Thyroid gland (tissue), 4 donors: Measurements from ENCODE around the gene ROBO4. TPM values are rescaled to one million over a fixed set of nuclear protein-coding genes. Genes with fewer than 3 reads are reported as not detected.

Experiments used
- DNase-seq, 2 donors: peaks; one replicate each; pipeline ENCODE4 v3.0.0-alpha.2; 2019
- H3K27ac ChIP-seq, 3 donors: fragments of 200-600 bp; sonication (generic); 1 replicate in 2 of 3; 2 replicates in 1 of 3; pipeline ENCODE4 v1.5.1; 2016 to 2019; ENCODE audit warnings: mild to moderate bottlenecking in 1 of 3, moderate library complexity in 1 of 3
- H3K27me3 ChIP-seq: fragments of 200-600 bp; sonication (generic); one replicate; pipeline ENCODE4 v1.5.1; 2019
- H3K36me3 ChIP-seq, 2 donors: fragments of 200-600 bp; sonication (generic); one replicate each; pipeline ENCODE4 v1.5.1; 2016 to 2019
- H3K4me1 ChIP-seq, 2 donors: fragments of 200-600 bp; sonication (generic); one replicate each; pipeline ENCODE4 v1.5.1; 2017 to 2019
- H3K4me3 ChIP-seq, 3 donors: fragments of 200-600 bp; sonication (generic); replicated peaks in 1 of 3; 1 replicate in 2 of 3; 2 replicates in 1 of 3; pipeline ENCODE4 v1.5.1; 2016; ENCODE audit warnings: mild to moderate bottlenecking in 1 of 3
- H3K9me3 ChIP-seq: fragments of 200-600 bp; sonication (generic); one replicate; pipeline ENCODE4 v1.5.1; 2017
- CTCF ChIP-seq, 6 experiments: fragments of 200-600 bp in 3 of 6; fragments of 450-650 bp in 3 of 6; sonication (generic) in 3 of 6; IDR thresholded peaks; one replicate each; pipeline ENCODE4 v1.5.1; 2016 to 2019; ENCODE audit warnings: antibody characterized with exemption in 6 of 6, mild to moderate bottlenecking in 2 of 6, inconsistent platforms in 1 of 6, moderate library complexity in 1 of 6
- POLR2A ChIP-seq, 2 donors: fragments of 450-650 bp; IDR thresholded peaks; one replicate each; pipeline ENCODE4 v1.6.1; 2017; ENCODE audit warnings: antibody characterized with exemption in 2 of 2, mild to moderate bottlenecking in 2 of 2, moderate library complexity in 1 of 2
- WGBS, 2 donors: methylation state at CpG; one replicate each; pipeline ENCODE4 v1.1.5; 2017; 5-methylcytosine and 5-hydroxymethylcytosine counted together
- intact Hi-C: fragments of 100-400 bp; cut with DNase I; formaldehyde crosslinking; loops from one replicate; pipeline ENCODE4 v1.15.1; 2023
- total RNA-seq, 4 donors: library from RNA; depleted of rRNA; stranded (reverse); fragments of >200 nt; gene quantifications; one replicate each; pipeline ENCODE4 v1.2.3, GENCODE V29; 2016

ROBO4 gene
- total RNA-seq, 4 donors from 2014 or later, result 12.3 to 47.6 (median 32.6) TPM

GRCh38 chr11:124879493-124880289, 18.0 kb downstream of the ROBO4 start:
- no peak for DNase-seq
- H3K4me1 ChIP-seq, result peaks cover 6 to 26% of the 10 kb centered on the region in 2 donors
- 86 to 88% methylated on average over 15 to 16 of the region's 16 CpGs for WGBS, 2 donors
- intact Hi-C loops, result no loop called here
- H3K4me3 ChIP-seq, result no peak overlapping the region
- no peaks in the 10 kb centered on the region for H3K36me3 ChIP-seq
- TF ChIP-seq CTCF (IDR thresholded peaks at IDR 0.05), result no peak
- H3K27me3 ChIP-seq, result no peaks in the 10 kb centered on the region
- H3K27ac ChIP-seq, result peak overlapping the region in 1 of 3 donors; percentile 12
- no peaks in the 10 kb centered on the region for H3K9me3 ChIP-seq

GRCh38 chr11:124878759-124879492, 18.7 kb downstream of the ROBO4 start:
- TF ChIP-seq POLR2A (IDR thresholded peaks at IDR 0.05) (no peak), CTCF (IDR thresholded peaks at IDR 0.05) (no peak)
- no peak for DNase-seq
- intact Hi-C loops, result no loop called here
- H3K9me3 ChIP-seq, result no peaks in the 10 kb centered on the region
- no peak overlapping the region for H3K27ac ChIP-seq
- H3K36me3 ChIP-seq, result no peaks in the 10 kb centered on the region
- H3K27me3 ChIP-seq, result no peaks in the 10 kb centered on the region
- no peak overlapping the region for H3K4me3 ChIP-seq
- peaks cover 6 to 26% of the 10 kb centered on the region in 2 donors for H3K4me1 ChIP-seq
- 92 to 95% methylated on average over 11 of the region's 11 CpGs for WGBS, 2 donors

GRCh38 chr11:124877910-124878758, 19.5 kb downstream of the ROBO4 start:
- DNase-seq, result no peak
- Histone ChIP-seq H3K9me3 (no peaks in the 10 kb centered on the region), H3K36me3 (no peaks in the 10 kb centered on the region), H3K27me3 (no peaks in the 10 kb centered on the region), H3K4me1 (peaks cover 6 to 26% of the 10 kb centered on the region in 2 donors), H3K4me3 (no peak overlapping the region), H3K27ac (no peak overlapping the region)
- intact Hi-C loops, result no loop called here
- TF ChIP-seq CTCF (IDR thresholded peaks at IDR 0.05), result no peak
- TF ChIP-seq POLR2A (IDR thresholded peaks at IDR 0.05), result no peak
- 73 to 75% methylated on average over 17 of the region's 17 CpGs for WGBS, 2 donors

GRCh38 chr11:124877631-124877909, 20.1 kb downstream of the ROBO4 start:
- WGBS, 2 donors, result 47 to 54% methylated on average over 10 of the region's 10 CpGs
- H3K4me3 ChIP-seq, result no peak overlapping the region
- intact Hi-C loops, result no loop called here
- H3K4me1 ChIP-seq, result peaks cover 6 to 23% of the 10 kb centered on the region in 2 donors
- no peak for TF ChIP-seq POLR2A (IDR thresholded peaks at IDR 0.05)
- TF ChIP-seq CTCF (IDR thresholded peaks at IDR 0.05), result no peak
- no peak for DNase-seq
- H3K27me3 ChIP-seq, result no peaks in the 10 kb centered on the region
- no peaks in the 10 kb centered on the region for H3K9me3 ChIP-seq
- peak overlapping the region in 2 of 3 donors; percentile 66 to 87 for H3K27ac ChIP-seq
- no peaks in the 10 kb centered on the region for H3K36me3 ChIP-seq
